Inflammatory macrophage (primary cell): ENCODE data around the gene HGS.
"Not testable (repeated sequence)": the region's sequence is repeated elsewhere in the genome, so short reads cannot be mapped to it uniquely, and the experiment has no call there.

ENCODE experiments used
- DNase-seq, 2 donors: peaks; one replicate each; pipeline ENCODE4 v3.0.0-alpha.2; 2020 to 2022

HGS gene

DNA sequence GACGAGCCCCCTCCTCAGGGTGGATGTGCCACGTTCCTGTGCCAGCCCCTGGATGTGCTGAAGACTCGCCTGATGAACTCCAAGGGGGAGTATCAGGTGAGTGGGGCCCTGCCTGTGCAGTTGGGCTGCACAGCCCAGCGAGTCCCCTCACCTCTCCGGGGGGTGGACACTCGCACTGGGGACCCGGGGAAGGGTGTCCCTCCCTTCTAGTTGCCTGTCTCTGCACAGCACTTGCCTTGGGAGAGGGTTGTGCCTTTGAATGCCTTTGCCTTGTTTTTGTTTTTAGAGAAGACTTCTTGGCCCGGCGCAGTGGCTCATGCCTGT is 33.9 kb downstream of the HGS start:
- DNase-seq = no peak

DNA sequence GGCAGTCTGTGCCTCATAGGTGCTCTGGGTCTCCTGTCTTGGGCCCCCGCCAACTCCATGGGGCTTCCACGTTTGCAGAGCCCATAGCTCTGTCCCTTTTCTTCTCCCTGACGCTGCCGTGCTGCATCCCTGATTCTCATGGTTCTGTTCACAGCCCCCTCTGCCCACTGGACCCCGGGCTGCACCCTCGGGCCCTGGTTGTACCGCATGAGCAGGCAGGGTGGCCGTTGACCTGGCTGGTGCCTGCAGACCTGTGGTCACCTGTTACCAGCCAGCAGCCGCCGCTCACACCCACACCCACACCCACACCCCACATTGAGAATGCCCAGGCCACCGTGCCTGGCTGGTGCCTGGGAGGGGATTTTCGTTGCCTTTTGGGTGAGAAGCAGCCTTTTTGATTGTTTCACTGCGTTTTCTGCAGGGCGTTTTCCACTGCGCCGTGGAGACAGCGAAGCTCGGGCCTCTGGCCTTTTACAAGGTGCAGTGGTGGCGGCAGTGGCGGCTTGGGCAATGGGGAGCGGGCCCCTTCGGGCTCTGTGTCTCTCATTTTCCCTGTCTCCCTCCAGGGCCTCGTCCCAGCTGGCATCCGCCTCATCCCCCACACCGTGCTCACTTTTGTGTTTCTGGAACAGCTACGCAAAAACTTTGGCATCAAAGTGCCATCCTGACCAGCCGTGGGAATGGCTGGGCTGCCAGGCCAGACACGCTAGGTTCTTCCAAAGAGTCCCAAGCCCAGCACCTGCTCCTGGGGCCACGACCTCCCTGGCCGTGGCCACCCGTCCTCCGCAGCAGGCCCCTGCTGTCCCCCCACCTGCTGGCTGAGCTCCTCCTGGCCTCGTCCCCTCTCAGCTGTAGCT is 35.8 kb downstream of the HGS start:
- no peak for DNase-seq

DNA sequence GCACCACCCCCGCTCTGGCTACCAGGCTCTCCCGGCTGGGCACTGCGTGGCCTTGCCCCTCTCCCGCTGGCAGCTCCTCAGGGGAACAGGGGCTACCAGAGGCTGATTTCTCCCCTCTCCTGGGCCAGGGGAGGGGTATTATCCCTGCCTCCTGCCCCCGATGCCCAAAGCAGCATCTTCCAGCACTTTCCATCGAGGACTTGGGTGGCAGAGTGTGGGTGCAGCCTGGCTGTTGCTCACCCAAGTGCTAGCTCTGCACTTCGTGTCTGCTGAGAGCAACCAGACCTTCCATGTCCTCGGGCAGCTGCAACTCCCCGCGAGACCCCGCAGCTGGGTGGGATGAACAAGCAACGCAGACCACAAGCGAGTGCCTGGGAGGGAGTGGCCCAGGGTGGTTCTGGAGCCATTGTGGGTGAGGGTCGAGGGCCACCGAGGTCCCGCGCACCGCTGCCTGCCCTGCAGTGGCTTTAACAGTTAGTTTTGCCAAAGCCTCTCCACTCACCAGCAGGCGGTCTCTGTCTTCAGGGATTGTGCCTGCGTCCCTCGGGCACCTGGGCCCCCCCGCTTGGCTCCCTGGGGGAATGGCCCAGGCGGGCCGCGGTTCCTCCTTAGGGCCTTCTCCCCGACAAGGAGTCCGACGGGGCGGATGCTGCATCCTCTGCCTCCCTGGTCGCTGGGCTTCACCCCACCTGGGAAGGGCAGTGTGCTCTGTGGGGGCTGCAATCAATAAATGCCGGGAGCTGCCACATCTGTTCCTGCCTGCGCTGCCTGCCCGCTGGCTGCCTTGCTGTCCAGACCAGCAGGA is 36.7 kb downstream of the HGS start:
- no peak for DNase-seq

DNA sequence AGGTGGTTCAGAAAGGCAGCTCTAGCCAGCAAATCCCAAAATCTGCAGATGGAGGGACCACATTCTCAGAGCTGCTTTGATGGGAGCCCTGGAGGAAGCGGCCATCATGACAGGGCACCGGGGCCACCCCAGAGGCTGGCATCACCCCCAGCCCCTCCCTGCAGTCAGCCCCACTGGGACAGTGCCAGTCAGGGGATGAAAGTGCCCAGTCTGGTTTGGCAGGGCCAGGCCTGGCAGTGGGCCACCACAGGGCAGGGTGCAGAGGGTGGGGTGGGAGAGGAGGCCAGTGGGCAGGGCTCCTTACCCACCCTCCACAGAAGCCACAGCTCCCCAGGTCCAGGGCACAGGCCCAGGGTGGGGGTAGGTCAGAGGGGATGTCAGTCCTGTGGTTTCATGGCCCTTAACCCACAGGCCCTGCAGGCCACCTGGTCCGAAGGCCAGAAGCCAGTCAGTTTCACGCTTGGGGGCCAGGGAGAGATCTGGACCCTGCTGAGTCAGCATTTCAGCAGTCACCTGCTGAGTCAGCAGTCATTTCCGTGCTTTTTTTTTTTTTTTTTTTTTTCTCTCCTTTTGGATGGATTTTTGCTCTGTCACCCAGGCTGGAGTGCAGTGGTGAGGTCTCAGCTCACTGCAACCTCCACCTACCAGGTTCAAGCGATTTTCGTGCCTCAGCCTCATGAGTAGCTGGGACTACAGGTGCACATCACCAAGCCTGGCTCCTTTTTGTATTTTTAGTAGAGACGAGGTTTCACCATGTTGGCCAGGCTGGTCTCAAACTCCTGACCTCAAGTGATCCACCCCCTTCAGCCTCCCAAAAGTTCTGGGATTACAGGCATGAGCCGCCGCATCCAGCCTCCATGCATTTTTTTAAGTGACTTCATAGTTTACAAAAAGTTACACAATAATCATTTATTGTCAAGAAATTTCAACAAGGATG is 38.6 kb downstream of the HGS start:
- no peak for DNase-seq

DNA sequence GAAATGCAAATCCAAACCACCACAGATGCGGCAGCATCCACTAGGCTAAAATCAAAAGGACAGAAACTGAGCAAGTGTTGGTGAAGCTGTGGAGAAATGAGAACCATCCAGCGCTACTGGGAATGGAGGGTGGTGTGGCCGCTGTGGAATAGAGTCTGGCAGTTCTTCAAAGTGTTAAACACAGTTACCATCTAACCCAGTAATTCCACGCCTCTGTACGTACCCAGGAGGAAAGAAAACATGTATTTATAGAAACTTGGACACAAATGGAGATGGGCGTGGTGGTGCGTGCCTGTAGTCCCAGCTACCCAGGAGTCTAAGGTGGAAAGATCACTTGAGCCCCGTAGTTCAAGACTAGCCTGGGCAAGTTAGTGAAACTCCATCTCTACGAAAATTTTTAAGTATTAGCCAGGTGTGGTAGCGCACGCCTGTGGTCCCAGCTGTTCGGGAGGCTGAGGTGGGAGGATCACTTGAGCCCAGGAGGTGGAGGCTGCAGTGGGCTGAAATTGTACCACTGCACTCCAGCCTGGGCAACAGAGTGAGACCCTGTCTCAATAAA is 39.9 kb downstream of the HGS start:
- no peak for DNase-seq

DNA sequence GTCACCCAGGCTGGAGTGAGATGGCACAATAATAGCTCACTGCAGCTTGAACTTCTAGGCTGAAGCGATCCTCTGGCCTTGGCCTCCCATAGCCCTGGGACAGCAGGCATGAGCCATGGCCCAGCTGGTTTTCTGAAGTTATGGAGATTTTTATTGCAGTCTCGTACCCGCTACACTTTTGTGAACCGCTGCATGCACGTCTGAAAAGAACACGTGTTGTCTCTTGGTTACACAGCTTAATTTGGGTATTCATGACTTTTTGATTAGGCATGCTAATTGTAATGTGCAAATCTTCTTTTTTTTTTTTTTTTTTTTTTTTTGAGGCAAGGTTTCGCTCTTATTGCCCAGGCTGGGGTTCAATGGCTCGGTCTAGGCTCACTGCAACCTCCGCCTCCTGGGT is 41.6 kb downstream of the HGS start:
- DNase-seq = no peak

DNA sequence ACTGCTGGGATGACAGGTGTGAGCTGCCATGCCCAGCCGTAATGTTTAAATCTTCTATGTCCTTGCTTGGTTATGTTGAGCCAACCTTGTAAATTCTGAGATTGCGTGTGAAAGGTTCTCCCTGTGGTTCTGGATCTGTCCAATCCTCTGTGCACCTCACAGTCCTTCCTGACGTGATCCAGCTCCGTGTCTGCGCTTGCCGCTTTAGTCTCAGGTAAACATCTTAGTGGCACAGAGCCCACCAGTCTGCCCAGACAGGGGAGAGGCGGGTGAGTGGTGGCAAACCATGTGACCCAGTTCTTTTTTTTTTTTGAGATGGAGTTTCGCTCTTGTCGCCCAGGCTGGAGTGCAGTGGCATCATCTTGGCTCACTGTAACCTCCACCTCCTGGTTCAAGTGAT is 42.2 kb downstream of the HGS start:
- DNase-seq = no peak

DNA sequence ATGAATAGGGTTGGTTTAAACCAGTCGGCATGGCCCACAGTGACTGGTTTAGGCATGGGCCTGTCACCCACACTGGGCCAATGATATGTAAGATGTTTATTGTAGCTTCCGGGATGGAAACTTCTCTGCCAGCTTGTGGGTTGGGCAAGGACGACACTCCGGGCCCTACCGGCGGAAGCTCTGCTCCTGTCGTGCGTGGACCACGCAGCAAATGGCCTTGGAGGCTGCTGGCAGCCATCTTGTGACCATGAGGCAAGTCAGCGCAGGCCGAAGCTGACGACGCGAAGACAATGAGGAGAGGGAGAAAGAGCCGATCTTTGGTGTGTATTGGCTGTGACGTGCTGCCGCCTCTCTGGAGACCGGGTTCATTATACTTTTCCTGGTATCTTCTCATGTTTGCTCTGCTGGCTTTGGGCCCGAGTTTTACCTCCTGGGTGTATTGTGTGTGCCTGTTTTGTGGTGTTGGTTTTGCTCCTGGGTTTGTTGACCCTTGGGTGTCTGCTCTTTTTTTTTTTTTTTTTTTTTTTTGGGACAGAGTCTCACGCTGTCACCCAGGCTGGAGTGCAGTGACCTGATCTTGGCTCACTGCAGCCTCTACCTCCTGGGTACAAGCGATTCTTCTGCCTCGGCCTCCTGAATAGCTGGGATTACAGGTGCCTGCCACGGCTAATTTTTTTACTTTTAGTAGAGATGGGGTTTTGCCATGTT is 43.7 kb downstream of the HGS start:
- no peak for DNase-seq

DNA sequence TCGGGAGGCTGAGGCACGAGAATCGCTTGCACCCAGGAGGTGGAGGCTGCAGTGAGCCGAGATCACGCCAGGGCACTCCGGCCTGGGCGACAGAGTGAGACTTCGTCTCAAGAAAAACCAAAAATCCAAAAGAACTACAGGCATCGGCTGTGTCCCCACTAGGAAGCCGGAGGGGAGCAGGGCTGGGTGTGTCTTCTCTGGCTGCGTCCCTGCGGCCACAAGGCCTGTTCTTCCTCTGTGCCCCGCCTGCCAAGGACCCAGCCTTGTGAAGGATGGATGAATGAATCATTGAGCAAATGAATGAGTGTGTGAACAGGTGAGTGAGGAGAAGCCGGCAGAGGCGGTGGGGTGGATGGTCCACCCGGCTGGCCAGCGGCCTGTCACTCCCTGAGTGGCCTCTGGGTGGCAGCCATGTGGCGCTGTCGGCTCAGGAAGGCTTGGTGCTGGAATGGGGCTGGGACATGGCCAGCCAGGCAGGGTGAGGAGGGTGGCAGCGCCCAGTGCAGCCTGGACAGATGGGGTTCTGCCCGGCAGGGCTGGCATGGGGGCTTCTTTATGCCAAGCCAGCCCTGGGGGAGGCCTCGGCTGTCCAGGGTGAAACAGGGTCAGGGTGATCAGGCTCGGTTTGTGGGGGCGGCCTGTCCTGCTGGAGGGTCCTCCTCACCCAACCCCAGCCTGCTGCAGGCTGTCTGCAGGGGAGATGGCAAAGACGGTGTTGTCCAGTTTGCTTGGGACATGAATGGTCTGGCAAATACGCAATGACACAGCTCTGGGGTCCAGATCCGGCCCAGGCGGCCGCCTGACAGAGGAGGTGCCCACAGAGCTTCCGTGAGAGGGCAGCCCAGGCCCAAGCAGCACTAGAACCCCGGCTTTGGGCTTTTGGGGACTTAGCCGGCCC is 49.9 kb downstream of the HGS start:
- DNase-seq = peak; percentile 76 to 80

DNA sequence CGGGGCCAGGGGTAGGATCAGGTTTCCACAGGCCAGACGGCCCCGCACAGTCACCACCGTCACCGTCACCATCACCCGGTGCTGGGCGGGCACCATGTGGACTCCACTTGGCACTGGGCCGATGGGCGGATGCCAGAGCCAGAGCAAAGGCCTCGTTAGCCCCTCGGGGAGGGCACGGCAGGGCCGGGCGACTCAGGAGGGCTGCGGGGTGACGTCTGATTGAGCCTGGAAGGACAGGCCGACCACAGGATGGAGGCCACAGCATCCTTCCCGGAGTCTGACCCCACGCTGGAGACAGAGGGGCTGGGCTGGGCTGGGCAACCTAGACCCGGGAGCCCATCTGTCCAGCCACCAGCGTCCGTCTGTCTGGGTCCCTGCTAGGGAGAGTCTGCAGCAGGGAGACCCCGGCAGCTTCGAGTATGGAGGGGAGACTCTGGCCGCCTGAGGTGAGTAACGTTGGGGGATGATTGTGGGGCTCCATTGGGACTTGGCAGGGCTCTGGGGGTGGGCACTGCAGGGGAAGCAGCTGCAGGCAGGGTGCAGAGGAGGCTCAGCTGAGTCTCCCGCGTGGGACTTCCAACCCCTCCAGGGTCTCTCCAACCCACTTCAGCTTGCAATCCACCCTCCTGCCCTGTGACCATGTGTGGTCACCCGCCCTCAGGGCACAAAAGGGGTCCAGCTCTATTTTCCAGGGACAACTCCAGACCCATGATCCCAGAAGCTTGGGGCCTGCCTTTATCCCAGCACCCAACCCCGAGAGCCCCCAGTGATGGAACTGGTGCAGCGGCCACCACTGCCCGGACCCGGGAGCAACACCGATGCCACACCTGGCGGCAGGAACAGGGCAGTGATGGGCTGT is 50.8 kb downstream of the HGS start:
- no peak for DNase-seq

DNA sequence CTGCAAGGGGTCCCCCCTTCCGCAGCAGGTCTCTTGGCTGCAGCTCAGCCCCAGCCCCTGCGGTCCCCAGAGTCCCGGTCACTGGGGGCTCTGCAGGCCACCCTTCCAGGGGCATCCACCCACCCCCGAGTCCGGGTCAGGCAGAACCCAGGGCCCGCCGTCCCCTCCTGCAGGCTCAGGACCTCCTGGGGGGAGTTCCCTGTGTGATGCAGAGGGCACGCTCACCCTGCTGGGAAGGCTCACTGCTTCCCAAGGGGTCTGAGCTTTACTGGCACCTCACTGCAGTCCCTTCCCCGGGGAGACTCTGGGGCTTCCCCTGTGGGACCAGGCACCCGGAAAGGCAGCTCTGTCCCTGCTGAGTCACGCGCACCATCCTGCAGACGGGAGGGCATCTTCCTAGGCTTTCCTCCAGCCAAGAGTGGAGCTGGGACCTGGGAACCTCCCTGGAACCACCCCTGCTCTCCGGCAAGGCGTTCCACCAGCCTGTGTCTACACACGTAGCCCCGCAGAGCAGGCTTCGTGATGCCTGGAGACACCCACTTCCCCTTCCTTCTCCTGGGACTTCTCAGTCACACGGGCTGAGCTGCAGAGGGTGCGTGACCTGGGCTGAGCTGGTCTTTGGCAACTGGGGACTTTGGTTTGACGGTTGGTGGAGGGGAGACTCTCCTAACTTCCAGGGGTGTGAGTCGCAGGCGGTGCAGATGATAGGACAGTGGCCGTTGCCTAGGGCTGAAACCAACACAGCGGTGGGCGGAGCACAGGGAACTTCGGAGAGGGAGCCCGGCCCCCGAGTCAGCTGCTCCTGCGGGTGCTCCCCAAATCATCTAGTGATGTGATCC is 51.7 kb downstream of the HGS start:
- DNase-seq = peak; percentile 93 to 95

DNA sequence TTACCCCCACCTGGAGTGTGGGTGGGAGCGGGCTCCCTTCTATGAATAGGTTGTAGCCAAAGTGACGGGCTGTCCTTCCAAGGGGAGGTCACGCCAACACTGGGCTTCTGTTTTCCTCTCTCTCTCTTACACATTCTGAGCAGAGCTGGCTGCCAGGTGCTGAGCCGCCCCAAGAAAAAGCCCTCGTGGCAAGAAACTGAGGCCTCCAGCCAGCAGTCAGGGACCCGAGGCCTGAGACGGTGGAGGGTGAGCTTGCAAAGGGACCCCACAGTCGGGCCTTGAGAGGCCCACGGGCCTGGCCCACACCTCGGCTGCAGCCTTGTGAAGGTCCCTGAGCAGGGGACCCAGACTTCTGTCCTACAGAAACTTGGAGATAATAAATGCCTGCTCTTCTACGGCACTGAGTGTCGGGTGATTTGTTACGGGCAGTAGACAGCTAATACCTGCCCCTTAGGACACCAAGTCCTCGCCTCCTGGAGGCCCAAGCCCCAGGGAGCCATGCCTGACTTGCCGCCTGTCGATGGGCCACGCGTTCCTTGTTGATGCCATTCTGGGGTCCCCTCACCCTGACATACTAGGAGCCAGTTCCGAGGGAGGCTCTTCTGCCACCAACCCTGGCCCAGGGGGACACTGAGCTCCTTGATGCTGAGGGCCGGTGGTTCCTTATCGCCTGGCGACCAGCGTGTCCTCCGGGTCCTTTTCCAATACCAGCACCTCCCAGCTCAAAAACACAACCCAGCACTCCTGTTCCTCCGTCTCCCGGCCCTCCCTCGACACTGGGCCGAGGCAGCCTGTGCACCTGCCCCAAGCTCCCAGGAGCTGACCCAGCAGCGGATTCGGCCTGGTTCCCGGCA is 54.4 kb downstream of the HGS start:
- DNase-seq = no peak

DNA sequence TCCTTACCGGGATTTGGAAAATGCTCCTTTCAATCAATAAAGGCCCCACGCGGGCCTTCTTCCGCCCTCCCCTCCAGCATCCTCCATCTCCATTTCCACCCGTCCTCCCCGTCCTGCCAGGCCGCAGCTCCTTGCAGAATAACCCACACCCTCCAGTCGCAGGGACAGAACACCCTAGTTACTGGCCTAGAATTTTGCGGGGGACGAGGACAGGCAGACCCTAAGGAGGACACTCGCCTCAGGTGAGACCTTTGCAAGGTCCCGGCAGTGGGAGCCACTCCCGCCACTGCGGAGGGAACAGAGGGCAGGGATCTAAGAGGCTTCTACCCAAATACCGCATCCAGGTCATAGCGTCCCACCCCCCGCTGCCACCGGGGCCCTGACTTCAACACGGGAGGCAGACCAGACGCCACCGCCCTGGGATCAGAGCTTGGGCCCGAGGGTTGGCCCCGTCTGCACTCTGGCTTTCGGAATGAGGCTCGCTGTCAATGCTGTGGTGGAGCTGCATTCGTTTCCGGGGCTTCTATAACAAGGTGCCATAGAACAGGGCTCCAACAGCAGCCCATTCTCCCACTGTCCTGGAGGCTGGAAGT is 55.1 kb downstream of the HGS start:
- no peak for DNase-seq

DNA sequence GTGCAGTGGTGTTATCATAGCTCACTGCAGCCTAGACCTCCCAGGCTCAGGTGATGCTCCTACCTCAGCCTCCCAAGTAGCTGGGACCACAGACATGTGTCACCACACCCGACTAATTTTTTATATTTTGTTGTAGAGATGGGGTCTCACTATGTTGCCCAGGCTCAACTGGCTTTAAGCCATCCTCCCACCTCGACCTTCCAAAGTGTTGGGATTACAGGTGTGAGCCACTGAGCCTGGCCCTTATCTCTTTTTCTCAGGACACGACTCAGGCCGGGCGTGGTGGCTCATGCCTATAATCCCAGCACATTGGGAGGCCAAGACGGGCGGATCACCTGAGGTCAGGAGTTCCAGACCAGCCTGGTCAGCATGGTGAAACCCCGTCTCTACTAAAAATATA is 55.8 kb downstream of the HGS start:
- DNase-seq = not testable (repeated sequence)

DNA sequence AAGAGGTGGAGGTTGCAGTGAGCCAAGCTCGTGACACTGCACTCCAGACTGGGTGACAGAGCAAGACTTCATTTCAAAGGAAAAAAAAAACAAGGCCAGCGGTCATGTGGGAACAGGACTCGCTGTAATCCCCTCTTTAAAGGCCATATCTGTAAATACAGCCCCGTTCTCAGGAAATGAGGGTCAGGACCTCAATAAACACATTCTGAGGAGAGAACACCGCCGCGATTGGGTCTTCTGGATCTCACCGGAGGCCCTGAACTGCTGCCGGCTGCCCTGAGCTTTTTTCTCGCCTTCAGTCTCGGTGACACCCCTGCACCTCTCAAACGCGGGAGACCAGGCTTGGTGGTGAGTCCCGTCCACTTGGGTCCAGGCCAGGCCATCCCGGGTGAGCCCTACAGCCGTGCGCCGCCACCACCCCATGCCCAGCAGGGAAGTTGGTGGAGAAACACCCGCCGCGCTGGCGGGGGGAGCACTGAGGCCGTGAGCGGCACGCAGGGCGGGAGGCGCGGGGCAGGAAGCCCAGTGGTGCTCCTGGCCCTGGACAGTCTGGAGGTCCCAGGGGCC is 56.7 kb downstream of the HGS start:
- peak in 1 of 2 donors; percentile 11 for DNase-seq

DNA sequence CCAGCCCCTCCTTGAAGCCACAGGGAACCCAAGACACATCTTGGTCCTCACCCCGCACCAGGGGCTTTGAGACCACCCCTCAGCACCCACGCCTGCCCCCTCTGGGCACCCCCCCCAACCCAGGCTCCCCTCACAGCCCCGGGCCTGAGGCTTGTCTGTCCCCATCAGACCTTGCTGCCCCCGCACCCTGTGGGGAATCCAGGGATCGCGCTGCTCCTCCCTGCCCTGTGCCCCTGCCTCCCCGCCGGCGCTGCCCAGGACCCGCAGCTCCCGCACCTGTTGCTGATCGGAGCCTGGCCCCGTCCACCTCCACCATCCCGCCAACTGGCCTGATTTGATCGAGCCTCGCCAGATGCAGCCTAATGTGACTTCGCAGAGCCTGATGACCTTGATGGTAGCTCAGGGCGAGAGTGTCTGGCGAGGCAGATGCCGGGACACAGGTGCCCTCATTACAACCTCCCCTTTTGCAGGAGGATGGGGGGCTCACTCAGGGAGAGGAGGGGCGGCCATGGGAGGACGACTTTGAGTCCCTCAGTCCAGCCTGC is 57.3 kb downstream of the HGS start:
- no peak for DNase-seq
